WTC11 (cell line): ENCODE measurements around the gene SNRNP27. TPM values are rescaled to one million over a fixed set of nuclear protein-coding genes. Genes with fewer than 3 reads are reported as not detected.

Source experiments
- CBFB ChIP-seq: sonication (generic); formaldehyde crosslinking; IDR thresholded peaks from 2 replicates; pipeline ENCODE4 v1.8.1; 2022; ENCODE audit warnings: mild to moderate bottlenecking, low read depth, missing genetic modification reagents
- GTF2I ChIP-seq: fragments of 250-450 bp; sonication (Bioruptor Pico); conservative IDR thresholded peaks from 2 replicates; pipeline ENCODE4 v1.4.0; 2021; ENCODE audit warnings: mild to moderate bottlenecking
- NR3C1 ChIP-seq: sonication (generic); formaldehyde crosslinking; conservative IDR thresholded peaks from 2 replicates; pipeline ENCODE4 v1.8.1; 2023; ENCODE audit warnings: low read depth, mild to moderate bottlenecking, missing genetic modification reagents
- OVOL2 ChIP-seq: fragments of 250-450 bp; sonication (Bioruptor Pico); IDR thresholded peaks from 2 replicates; pipeline ENCODE4 v1.9.0; 2021; ENCODE audit warnings: mild to moderate bottlenecking, borderline replicate concordance
- PRRX2 ChIP-seq: fragments of 250-450 bp; sonication (Bioruptor Pico); IDR thresholded peaks from 2 replicates; pipeline ENCODE4 v1.8.0; 2021; ENCODE audit warnings: mild to moderate bottlenecking
- TEAD1 ChIP-seq: sonication (generic); formaldehyde crosslinking; IDR thresholded peaks from 2 replicates; pipeline ENCODE4 v1.8.0; 2022; ENCODE audit warnings: mild to moderate bottlenecking, missing genetic modification reagents
- ZNF121 ChIP-seq: sonication (generic); formaldehyde crosslinking; IDR thresholded peaks from 2 replicates; pipeline ENCODE4 v1.8.0; 2023; ENCODE audit warnings: missing genetic modification reagents
- total RNA-seq: library from RNA; stranded (reverse); gene quantifications from 3 replicates; pipeline ENCODE4 v1.2.3, GENCODE V29; 2021
- TF ChIP-seq, protein P1 (sequence below): fragments of 250-450 bp; sonication (Bioruptor Pico); IDR thresholded peaks from 2 replicates; pipeline ENCODE4 v1.9.0; 2021; ENCODE audit warnings: moderate library complexity, mild to moderate bottlenecking, inconsistent platforms, borderline replicate concordance
- TF ChIP-seq, protein P2 (sequence below): sonication (generic); formaldehyde crosslinking; conservative IDR thresholded peaks from 2 replicates; pipeline ENCODE4 v1.8.1; 2023; ENCODE audit warnings: mild to moderate bottlenecking, low read depth, missing genetic modification reagents, moderate library complexity
- TF ChIP-seq, protein P3 (sequence below): sonication (generic); formaldehyde crosslinking; IDR thresholded peaks from 2 replicates; pipeline ENCODE4 v1.8.0; 2023; ENCODE audit warnings: mild to moderate bottlenecking, missing genetic modification reagents
- TF ChIP-seq, protein P4 (sequence below): sonication (generic); formaldehyde crosslinking; IDR thresholded peaks from 2 replicates; pipeline ENCODE4 v1.8.0; 2022; ENCODE audit warnings: mild to moderate bottlenecking, missing genetic modification reagents
- TF ChIP-seq, protein P5 (sequence below): sonication (generic); formaldehyde crosslinking; IDR thresholded peaks from 2 replicates; pipeline ENCODE4 v1.8.0; 2023; ENCODE audit warnings: missing genetic modification reagents, mild to moderate bottlenecking, borderline replicate concordance
- TF ChIP-seq, protein P6 (sequence below): sonication (generic); formaldehyde crosslinking; IDR thresholded peaks from 2 replicates; pipeline ENCODE4 v1.8.1; 2023; ENCODE audit warnings: mild to moderate bottlenecking, missing genetic modification reagents, moderate library complexity

Gene SNRNP27
- total RNA-seq, 1 experiment from 2014 or later = 38.4 TPM

DNA sequence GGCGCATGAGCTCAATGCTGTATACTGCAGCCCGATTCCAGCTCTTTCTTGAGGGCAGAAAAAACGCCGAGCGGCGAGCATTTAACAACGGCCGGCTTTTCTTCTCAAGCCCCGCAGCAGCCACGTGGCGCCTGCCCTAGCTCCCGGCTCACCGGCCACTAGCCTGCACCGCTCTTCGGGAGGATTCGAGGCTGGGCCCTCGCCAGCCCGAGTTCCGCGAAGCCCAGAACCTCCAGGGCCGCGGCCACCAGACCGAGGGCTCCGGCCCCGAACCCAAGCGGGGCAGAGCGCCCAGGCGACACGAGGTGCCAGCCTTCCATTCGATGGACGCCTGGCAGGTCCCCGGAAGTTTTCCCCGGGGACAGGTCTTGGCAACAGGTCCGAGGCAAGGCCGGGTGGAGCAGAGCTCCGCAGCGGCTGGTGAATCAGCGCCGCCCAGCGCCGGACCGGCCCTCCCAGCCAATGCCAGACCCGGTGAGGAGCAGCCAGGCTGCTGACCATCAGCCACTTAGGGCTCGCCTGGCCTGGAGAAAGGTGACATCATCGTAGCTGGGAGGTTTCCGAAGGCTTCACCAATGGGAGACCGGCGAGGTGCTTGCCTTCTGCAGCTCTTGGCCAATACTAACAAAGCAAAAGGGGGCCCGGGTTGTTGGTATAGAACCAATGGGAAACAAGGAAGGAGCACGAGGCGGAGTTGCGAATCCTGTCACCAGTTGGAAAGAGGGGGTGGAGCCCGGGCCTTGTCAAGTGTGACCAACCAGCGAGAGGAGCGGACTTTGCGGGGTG, 20.6 kb downstream of the SNRNP27 start (continued):
- TF ChIP-seq CBFB (CRISPR knock-in tag) (0 out of 2 replicates have a peak, but pooled peaks have one; percentile 30), PRRX2 (CRISPR knock-in tag) (0 out of 2 replicates have a peak, but pooled peaks have one; percentile 52), OVOL2 (CRISPR knock-in tag) (no peak), ZNF121 (no peak), NR3C1 (CRISPR knock-in tag) (no peak), TEAD1 (CRISPR knock-in tag) (0 out of 2 replicates have a peak, but pooled peaks have one; percentile 35), GTF2I (CRISPR knock-in tag) (no peak; the same call in 1 of the 2 replicates)
- TF ChIP-seq, protein P1, sequence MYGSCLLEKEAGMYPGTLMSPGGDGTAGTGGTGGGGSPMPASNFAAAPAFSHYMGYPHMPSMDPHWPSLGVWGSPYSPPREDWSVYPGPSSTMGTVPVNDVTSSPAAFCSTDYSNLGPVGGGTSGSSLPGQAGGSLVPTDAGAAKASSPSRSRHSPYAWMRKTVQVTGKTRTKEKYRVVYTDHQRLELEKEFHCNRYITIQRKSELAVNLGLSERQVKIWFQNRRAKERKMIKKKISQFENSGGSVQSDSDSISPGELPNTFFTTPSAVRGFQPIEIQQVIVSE (CRISPR knock-in tag) = no peak
- TF ChIP-seq, protein P2, sequence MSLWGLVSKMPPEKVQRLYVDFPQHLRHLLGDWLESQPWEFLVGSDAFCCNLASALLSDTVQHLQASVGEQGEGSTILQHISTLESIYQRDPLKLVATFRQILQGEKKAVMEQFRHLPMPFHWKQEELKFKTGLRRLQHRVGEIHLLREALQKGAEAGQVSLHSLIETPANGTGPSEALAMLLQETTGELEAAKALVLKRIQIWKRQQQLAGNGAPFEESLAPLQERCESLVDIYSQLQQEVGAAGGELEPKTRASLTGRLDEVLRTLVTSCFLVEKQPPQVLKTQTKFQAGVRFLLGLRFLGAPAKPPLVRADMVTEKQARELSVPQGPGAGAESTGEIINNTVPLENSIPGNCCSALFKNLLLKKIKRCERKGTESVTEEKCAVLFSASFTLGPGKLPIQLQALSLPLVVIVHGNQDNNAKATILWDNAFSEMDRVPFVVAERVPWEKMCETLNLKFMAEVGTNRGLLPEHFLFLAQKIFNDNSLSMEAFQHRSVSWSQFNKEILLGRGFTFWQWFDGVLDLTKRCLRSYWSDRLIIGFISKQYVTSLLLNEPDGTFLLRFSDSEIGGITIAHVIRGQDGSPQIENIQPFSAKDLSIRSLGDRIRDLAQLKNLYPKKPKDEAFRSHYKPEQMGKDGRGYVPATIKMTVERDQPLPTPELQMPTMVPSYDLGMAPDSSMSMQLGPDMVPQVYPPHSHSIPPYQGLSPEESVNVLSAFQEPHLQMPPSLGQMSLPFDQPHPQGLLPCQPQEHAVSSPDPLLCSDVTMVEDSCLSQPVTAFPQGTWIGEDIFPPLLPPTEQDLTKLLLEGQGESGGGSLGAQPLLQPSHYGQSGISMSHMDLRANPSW (CRISPR knock-in tag) = no peak
- TF ChIP-seq, protein P3, sequence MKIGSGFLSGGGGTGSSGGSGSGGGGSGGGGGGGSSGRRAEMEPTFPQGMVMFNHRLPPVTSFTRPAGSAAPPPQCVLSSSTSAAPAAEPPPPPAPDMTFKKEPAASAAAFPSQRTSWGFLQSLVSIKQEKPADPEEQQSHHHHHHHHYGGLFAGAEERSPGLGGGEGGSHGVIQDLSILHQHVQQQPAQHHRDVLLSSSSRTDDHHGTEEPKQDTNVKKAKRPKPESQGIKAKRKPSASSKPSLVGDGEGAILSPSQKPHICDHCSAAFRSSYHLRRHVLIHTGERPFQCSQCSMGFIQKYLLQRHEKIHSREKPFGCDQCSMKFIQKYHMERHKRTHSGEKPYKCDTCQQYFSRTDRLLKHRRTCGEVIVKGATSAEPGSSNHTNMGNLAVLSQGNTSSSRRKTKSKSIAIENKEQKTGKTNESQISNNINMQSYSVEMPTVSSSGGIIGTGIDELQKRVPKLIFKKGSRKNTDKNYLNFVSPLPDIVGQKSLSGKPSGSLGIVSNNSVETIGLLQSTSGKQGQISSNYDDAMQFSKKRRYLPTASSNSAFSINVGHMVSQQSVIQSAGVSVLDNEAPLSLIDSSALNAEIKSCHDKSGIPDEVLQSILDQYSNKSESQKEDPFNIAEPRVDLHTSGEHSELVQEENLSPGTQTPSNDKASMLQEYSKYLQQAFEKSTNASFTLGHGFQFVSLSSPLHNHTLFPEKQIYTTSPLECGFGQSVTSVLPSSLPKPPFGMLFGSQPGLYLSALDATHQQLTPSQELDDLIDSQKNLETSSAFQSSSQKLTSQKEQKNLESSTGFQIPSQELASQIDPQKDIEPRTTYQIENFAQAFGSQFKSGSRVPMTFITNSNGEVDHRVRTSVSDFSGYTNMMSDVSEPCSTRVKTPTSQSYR = 0 out of 2 replicates have a peak, but pooled peaks have one; percentile 53
- TF ChIP-seq, protein P4, sequence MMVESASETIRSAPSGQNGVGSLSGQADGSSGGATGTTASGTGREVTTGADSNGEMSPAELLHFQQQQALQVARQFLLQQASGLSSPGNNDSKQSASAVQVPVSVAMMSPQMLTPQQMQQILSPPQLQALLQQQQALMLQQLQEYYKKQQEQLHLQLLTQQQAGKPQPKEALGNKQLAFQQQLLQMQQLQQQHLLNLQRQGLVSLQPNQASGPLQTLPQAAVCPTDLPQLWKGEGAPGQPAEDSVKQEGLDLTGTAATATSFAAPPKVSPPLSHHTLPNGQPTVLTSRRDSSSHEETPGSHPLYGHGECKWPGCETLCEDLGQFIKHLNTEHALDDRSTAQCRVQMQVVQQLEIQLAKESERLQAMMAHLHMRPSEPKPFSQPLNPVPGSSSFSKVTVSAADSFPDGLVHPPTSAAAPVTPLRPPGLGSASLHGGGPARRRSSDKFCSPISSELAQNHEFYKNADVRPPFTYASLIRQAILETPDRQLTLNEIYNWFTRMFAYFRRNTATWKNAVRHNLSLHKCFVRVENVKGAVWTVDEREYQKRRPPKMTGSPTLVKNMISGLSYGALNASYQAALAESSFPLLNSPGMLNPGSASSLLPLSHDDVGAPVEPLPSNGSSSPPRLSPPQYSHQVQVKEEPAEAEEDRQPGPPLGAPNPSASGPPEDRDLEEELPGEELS (CRISPR knock-in tag) = peak; percentile 48
- TF ChIP-seq, protein P5, sequence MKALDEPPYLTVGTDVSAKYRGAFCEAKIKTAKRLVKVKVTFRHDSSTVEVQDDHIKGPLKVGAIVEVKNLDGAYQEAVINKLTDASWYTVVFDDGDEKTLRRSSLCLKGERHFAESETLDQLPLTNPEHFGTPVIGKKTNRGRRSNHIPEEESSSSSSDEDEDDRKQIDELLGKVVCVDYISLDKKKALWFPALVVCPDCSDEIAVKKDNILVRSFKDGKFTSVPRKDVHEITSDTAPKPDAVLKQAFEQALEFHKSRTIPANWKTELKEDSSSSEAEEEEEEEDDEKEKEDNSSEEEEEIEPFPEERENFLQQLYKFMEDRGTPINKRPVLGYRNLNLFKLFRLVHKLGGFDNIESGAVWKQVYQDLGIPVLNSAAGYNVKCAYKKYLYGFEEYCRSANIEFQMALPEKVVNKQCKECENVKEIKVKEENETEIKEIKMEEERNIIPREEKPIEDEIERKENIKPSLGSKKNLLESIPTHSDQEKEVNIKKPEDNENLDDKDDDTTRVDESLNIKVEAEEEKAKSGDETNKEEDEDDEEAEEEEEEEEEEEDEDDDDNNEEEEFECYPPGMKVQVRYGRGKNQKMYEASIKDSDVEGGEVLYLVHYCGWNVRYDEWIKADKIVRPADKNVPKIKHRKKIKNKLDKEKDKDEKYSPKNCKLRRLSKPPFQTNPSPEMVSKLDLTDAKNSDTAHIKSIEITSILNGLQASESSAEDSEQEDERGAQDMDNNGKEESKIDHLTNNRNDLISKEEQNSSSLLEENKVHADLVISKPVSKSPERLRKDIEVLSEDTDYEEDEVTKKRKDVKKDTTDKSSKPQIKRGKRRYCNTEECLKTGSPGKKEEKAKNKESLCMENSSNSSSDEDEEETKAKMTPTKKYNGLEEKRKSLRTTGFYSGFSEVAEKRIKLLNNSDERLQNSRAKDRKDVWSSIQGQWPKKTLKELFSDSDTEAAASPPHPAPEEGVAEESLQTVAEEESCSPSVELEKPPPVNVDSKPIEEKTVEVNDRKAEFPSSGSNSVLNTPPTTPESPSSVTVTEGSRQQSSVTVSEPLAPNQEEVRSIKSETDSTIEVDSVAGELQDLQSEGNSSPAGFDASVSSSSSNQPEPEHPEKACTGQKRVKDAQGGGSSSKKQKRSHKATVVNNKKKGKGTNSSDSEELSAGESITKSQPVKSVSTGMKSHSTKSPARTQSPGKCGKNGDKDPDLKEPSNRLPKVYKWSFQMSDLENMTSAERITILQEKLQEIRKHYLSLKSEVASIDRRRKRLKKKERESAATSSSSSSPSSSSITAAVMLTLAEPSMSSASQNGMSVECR (CRISPR knock-in tag) = peak; percentile 60; the same call in 1 of the 2 replicates
- TF ChIP-seq, protein P6, sequence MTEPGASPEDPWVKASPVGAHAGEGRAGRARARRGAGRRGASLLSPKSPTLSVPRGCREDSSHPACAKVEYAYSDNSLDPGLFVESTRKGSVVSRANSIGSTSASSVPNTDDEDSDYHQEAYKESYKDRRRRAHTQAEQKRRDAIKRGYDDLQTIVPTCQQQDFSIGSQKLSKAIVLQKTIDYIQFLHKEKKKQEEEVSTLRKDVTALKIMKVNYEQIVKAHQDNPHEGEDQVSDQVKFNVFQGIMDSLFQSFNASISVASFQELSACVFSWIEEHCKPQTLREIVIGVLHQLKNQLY (CRISPR knock-in tag) = 0 out of 2 replicates have a peak, but pooled peaks have one; percentile 63
